NCI-H128 (cell line): ENCODE data around the gene SEC24A.
"Not testable (repeated sequence)": the region's sequence is repeated elsewhere in the genome, so short reads cannot be mapped to it uniquely, and the experiment has no call there.

Experiments
- DNase-seq: peaks from one replicate; lab custom pipeline; 2025; ENCODE audit not compliant: unreplicated experiment; lab: John Stamatoyannopoulos, UW

Gene SEC24A

DNA sequence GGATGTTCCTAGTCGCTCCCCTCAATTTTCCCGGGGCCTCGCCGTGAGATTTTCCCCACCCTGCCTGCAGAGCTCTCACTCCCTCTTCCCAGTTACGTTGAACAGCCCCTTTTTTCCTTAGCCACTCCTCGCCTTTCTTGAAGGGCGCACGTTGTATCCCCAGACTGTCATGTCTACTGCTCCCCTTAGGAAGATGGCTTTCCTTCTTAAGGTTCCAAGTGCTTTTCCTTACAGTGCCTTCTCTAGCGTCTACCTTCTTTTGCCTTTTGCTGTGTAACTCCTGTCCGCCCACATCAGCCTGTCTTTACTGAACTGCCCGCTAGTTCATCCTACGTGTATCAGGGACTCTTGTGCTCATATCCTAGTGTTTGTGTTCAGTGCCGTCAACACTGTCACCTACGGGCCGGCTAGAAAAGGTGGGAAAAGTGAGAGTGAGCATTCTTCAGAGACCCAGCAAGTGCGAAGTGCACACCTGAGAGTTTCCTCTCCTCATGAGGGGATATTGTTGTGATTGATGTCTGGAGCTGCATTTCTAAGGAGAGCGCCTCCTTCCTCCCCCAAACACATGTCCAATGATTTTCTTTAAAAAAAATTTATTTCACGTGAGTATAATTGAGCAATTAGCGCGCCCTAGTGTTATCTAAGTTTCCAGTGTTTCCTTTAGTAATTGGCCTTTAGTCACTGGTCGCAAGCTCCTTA, 90.5 kb downstream of the SEC24A start:
- no peak for DNase-seq

DNA sequence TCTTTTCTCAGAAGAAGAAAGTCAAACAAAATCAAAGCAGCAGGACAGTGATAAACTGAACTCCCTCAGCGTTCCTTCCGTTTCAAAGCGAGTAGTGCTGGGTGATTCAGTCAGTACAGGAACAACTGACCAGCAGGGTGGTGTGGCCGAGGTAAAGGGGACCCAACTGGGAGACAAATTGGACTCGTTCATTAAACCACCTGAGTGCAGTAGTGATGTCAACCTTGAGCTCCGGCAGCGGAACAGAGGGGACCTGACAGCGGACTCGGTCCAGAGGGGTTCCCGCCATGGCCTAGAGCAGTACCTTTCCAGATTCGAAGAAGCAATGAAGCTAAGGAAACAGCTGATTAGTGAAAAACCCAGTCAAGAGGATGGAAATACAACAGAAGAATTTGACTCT, 92.5 kb downstream of the SEC24A start:
- DNase-seq: no peak

GRCh38 chr5:134742134-134742533, 93.5 kb downstream of the SEC24A start:
- DNase-seq: no peak

DNA sequence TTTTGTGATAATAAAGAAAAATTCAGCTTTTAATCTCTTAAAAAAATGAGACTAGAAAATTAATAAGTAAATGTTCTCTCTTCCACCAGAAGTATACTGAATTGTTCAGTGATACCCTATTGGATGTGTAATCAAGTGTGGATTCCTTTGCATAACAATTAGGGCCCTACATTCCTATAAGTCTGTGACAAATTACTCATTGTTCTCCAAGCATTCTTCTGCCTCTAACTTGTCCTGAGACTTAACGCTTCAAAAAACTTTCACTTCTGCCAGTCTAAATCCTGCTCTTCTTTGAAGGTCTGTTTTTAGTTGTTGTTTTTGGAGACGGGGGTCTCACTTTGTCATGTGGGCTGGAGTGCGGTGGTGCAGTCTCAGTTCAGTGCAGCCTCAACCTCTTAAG, 100.8 kb downstream of the SEC24A start:
- no peak for DNase-seq

- DNase-seq: no peak
Measured at GRCh38 chr5:134758176-134758503, 109.6 kb downstream of the SEC24A start.

DNA sequence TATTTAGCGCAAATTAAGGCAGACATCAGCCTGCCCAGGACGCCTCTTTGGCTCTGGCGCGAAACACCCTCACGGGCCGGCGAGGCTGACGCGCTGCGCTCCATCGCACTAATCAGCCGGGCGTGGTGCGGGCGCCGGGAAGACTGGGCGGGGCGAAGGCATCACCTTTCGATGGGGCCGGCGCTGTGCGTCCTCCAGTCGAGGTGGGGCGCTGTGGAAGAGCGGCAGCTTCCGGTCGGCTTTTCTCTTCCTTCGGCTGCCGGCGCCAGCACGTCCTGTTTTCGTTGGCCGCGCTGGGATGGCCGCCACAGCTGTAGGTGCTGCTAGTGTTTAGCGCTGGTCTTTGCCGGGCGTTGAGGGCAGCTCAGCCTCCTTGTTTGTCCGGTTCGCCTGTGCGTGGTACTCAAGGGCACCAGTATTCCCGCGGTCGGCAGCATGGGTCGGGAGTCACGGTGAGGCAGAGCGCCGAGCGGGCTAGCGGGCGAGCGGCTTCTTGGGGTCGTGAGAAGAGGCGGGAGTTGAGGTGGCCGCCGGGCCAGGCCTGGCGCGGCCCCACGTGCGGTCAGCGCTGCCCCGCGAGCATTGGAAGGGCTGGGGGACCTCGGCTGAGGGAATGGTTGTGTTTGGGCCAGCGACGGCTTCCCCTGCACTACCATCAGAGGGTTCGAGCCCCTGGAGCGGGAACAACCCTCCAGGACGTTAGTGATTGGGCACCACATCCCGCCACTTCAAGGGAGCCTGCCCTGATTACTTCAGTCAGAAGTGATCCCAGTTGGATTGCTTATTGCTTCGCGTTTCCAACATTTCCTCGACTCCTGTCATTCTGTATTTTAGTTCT, 110.1 kb downstream of the SEC24A start, which contains the start of gene DDX46:
Gene DDX46, plus strand, starts transcription at position 276 of the 838 bp plus-strand sequence. Its CDS starts 160 bp downstream, at position 436.
- peak; percentile 72 for DNase-seq

GRCh38 chr5:134767528-134768291, 119.1 kb downstream of the SEC24A start:
- not testable (repeated sequence) for DNase-seq

GRCh38 chr5:134769206-134769605, 120.6 kb downstream of the SEC24A start:
- no peak for DNase-seq

DNA sequence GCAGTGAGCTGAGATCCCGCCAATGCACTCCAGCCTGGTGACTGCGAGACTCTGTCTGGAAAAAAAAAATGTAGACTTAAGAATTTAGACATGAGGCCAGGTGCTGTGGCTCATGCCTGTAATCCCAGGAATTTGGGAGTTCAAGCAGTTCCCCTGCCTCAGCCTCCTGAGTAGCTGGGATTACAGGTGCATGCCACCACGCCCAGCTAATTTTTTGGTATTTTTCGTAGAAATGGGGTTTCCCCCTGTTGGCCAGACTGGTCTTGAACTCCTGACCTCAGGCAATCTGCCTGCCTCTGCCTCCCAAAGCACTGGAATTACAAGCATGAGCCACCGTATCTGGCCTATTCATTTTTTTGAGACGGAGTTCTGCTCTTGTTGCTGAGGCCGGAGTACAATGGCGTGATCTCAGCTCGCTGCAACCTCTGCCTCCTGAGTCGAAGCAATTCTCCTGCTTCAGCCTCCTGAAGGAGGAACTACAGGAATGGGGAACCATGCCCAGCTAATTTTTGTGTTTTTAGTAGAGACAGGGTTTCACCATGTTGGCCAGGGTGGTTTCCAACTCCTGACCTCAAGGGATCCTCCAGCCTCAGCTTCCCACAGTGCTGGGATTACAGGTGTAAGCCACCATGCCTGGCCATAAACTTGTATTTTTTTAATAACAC, 124.0 kb downstream of the SEC24A start:
- no peak for DNase-seq

GRCh38 chr5:134777366-134777765, 128.8 kb downstream of the SEC24A start:
- DNase-seq: no peak
